Neural cell (in vitro differentiated cells): ENCODE results near the gene NME7. TPM values are rescaled to one million over a fixed set of nuclear protein-coding genes. Genes with fewer than 3 reads are reported as not detected.

Experiments used
- H2AFZ ChIP-seq: fragments of 200-600, 300-800 bp; sonication (generic), shearing (Covaris generic); 2 replicates; pipeline ENCODE4 v1.6.0; 2014; ENCODE audit warnings: low read depth, mild to moderate bottlenecking, antibody characterized with exemption, low read length, moderate library complexity
- H3F3A ChIP-seq: fragments of 200-600 bp; shearing (Covaris generic); 2 replicates; pipeline ENCODE4 v1.6.1; 2016; ENCODE audit warnings: mild to moderate bottlenecking, moderate library complexity, mixed read lengths, antibody characterized with exemption, low read length; ENCODE audit not compliant: insufficient read depth, poor library complexity, severe bottlenecking
- H3K27ac ChIP-seq: fragments of 200-600, 300-800 bp; sonication (generic), shearing (Covaris generic); 2 replicates; pipeline ENCODE4 v1.5.1; 2014; ENCODE audit warnings: mild to moderate bottlenecking, low read length, moderate library complexity
- H3K27me3 ChIP-seq: fragments of 300-800, 200-600 bp; sonication (generic), shearing (Covaris generic); 2 replicates; pipeline ENCODE4 v1.6.0; 2014; ENCODE audit warnings: mild to moderate bottlenecking, low read depth, low read length, moderate library complexity; ENCODE audit not compliant: insufficient read depth
- H3K36me3 ChIP-seq: fragments of 300-800, 200-600 bp; sonication (generic), shearing (Covaris generic); 2 replicates; pipeline ENCODE4 v1.5.1; 2014; ENCODE audit warnings: mild to moderate bottlenecking, antibody characterized with exemption, low read length, moderate library complexity; ENCODE audit not compliant: insufficient read depth
- H3K4me2 ChIP-seq: fragments of 300-800, 200-600 bp; sonication (generic), shearing (Covaris generic); 2 replicates; pipeline ENCODE4 v1.6.0; 2014; ENCODE audit warnings: mild to moderate bottlenecking, low read length
- H3K4me3 ChIP-seq: fragments of 300-800, 200-600 bp; sonication (generic), shearing (Covaris generic); 2 replicates; pipeline ENCODE4 v1.5.1; 2014; ENCODE audit warnings: mild to moderate bottlenecking, low read length, moderate library complexity
- H3K79me2 ChIP-seq: fragments of 200-600 bp; shearing (Covaris generic); replicated peaks from 2 replicates; pipeline ENCODE4 v1.6.0; 2014; ENCODE audit warnings: mild to moderate bottlenecking, low read length, moderate library complexity; ENCODE audit not compliant: insufficient read depth
- H3K9ac ChIP-seq: fragments of 300-800, 200-600 bp; sonication (generic), shearing (Covaris generic); 2 replicates; pipeline ENCODE4 v1.6.1; 2016; ENCODE audit warnings: mild to moderate bottlenecking, low read length, mixed read lengths
- H3K9me2 ChIP-seq: fragments of 200-600 bp; shearing (Covaris generic); 2 replicates; pipeline ENCODE4 v1.6.1; 2016; ENCODE audit warnings: mild to moderate bottlenecking, low read length, mixed read lengths; ENCODE audit not compliant: insufficient read depth
- H3K9me3 ChIP-seq: fragments of 200-600, 300-800 bp; sonication (generic), shearing (Covaris generic); 2 replicates; pipeline ENCODE4 v1.6.1; 2016; ENCODE audit warnings: mild to moderate bottlenecking, mixed run types, low read length, moderate library complexity, mixed read lengths
- H4K20me1 ChIP-seq: fragments of 200-600 bp; shearing (Covaris generic); 2 replicates; pipeline ENCODE4 v1.6.1; 2016; ENCODE audit warnings: mild to moderate bottlenecking, mixed run types; ENCODE audit not compliant: insufficient read depth
- EP300 ChIP-seq: fragments of 450-650 bp; conservative IDR thresholded peaks from 2 replicates; pipeline ENCODE4 v1.6.1; 2014; ENCODE audit warnings: antibody characterized with exemption, mild to moderate bottlenecking, moderate library complexity; ENCODE audit not compliant: poor library complexity, severe bottlenecking
- EZH2 ChIP-seq: fragments of 200-600, 300-800 bp; shearing (Covaris generic), sonication (generic); IDR thresholded peaks from 2 replicates; pipeline ENCODE4 v1.6.1; 2014; ENCODE audit warnings: antibody characterized with exemption, low read length, borderline replicate concordance, mild to moderate bottlenecking; ENCODE audit not compliant: insufficient read depth, poor library complexity, severe bottlenecking
- MXI1 ChIP-seq: fragments of 450-650 bp; conservative IDR thresholded peaks from 2 replicates; pipeline ENCODE4 v1.6.1; 2014; ENCODE audit warnings: antibody characterized with exemption, mild to moderate bottlenecking; ENCODE audit not compliant: poor library complexity, severe bottlenecking
- POLR2AphosphoS5 ChIP-seq: IDR thresholded peaks from 2 replicates; pipeline ENCODE4 v1.6.1; 2012
- RAD21 ChIP-seq: fragments of 450-650 bp; conservative IDR thresholded peaks from 2 replicates; pipeline ENCODE4 v1.6.1; 2014; ENCODE audit warnings: antibody characterized with exemption, mild to moderate bottlenecking, moderate library complexity
- SMC3 ChIP-seq: fragments of 450-650 bp; conservative IDR thresholded peaks from 2 replicates; pipeline ENCODE4 v1.6.1; 2014; ENCODE audit warnings: antibody characterized with exemption, mild to moderate bottlenecking, moderate library complexity; ENCODE audit not compliant: poor library complexity
- TAF1 ChIP-seq: IDR thresholded peaks from 2 replicates; pipeline ENCODE4 v1.6.1; 2012; ENCODE audit warnings: low read depth
- polyA plus RNA-seq: library from polyadenylated mRNA; depleted of rRNA; stranded (reverse); fragments of >200 nt; gene quantifications from 2 replicates; pipeline ENCODE4 v1.2.3, GENCODE V29; 2014
- TF ChIP-seq, protein P1 (sequence below): IDR thresholded peaks from 2 replicates; pipeline ENCODE4 v1.6.1; 2012; ENCODE audit warnings: borderline replicate concordance
- TF ChIP-seq, protein P2 (sequence below): fragments of 450-650 bp; IDR thresholded peaks from 2 replicates; pipeline ENCODE4 v1.5.1; 2014; ENCODE audit warnings: antibody characterized with exemption, mild to moderate bottlenecking, moderate library complexity; ENCODE audit not compliant: poor library complexity, severe bottlenecking

NME7 gene
- polyA plus RNA-seq, 1 donor from 2014 or later: 42.4 TPM

DNA sequence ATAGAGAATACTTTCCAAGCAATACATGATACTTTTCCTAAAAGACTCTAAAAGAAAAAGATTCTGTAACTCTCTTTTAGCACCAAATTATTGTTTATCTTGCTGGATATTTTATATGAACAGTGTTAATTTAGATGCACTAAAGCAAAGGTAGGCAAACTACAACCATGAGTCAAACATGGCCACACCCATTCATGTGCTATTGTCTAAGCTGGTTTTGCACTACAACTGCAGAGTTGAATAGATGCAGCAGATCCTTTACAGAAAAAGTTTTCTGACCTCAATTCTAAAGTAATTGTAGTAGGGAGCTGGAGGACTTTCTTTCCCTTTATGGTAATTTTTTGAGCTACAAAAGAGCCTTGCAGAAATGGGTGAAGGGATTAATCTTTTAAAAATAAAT lies 19.8 kb upstream of the NME7 start:
- Histone ChIP-seq H3K27me3 (no peaks in the 10 kb centered on the region), H3K9me2 (no peaks in the 10 kb centered on the region), H3K4me2 (no peak overlapping the region), H3K9me3 (no peaks in the 10 kb centered on the region), H3K27ac (no peak overlapping the region), H4K20me1 (no peaks in the 10 kb centered on the region), H3K4me3 (no peak overlapping the region), H3F3A (no peaks in the 10 kb centered on the region), H2AFZ (no peak overlapping the region), H3K9ac (no peak overlapping the region), H3K79me2 (no peaks in the 10 kb centered on the region), H3K36me3 (peaks cover 12% of the 10 kb centered on the region)
- TF ChIP-seq, protein P1, sequence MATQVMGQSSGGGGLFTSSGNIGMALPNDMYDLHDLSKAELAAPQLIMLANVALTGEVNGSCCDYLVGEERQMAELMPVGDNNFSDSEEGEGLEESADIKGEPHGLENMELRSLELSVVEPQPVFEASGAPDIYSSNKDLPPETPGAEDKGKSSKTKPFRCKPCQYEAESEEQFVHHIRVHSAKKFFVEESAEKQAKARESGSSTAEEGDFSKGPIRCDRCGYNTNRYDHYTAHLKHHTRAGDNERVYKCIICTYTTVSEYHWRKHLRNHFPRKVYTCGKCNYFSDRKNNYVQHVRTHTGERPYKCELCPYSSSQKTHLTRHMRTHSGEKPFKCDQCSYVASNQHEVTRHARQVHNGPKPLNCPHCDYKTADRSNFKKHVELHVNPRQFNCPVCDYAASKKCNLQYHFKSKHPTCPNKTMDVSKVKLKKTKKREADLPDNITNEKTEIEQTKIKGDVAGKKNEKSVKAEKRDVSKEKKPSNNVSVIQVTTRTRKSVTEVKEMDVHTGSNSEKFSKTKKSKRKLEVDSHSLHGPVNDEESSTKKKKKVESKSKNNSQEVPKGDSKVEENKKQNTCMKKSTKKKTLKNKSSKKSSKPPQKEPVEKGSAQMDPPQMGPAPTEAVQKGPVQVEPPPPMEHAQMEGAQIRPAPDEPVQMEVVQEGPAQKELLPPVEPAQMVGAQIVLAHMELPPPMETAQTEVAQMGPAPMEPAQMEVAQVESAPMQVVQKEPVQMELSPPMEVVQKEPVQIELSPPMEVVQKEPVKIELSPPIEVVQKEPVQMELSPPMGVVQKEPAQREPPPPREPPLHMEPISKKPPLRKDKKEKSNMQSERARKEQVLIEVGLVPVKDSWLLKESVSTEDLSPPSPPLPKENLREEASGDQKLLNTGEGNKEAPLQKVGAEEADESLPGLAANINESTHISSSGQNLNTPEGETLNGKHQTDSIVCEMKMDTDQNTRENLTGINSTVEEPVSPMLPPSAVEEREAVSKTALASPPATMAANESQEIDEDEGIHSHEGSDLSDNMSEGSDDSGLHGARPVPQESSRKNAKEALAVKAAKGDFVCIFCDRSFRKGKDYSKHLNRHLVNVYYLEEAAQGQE: no peak
- TF ChIP-seq POLR2AphosphoS5 (no peak), RAD21 (no peak)

DNA sequence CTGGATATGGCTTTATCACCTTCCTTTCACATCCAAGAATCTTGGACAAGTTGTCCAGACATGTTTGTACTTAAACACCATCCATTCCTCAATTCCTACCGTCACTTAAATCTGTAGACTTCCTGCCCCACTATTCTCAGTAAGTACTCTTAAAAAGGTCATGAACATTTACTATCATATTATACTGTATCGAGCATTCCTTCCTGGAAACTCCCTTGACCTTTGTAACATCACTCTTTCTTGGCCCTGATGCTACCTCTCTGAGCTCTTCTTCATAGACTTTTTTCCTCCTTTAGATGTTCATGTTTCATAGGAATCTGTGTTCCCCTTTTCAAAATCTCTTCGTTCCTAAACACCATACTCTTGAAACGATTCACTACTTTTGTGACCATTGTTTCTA lies 15.9 kb upstream of the NME7 start:
- no peak overlapping the region for H3K27ac ChIP-seq
- no peaks in the 10 kb centered on the region for H3K9me3 ChIP-seq
- H3K4me2 ChIP-seq: no peak overlapping the region
- peaks cover 5% of the 10 kb centered on the region for H3K36me3 ChIP-seq
- H3K4me3 ChIP-seq: no peak overlapping the region
- H3K9me2 ChIP-seq: no peaks in the 10 kb centered on the region
- H3F3A ChIP-seq: no peaks in the 10 kb centered on the region
- no peaks in the 10 kb centered on the region for H4K20me1 ChIP-seq
- H3K79me2 ChIP-seq: no peaks in the 10 kb centered on the region
- TF ChIP-seq RAD21 (no peak), POLR2AphosphoS5 (no peak), EZH2 (no peak), SMC3 (no peak), EP300 (no peak), TAF1 (no peak), MXI1 (no peak)
- TF ChIP-seq, protein P1: no peak
- TF ChIP-seq, protein P2, sequence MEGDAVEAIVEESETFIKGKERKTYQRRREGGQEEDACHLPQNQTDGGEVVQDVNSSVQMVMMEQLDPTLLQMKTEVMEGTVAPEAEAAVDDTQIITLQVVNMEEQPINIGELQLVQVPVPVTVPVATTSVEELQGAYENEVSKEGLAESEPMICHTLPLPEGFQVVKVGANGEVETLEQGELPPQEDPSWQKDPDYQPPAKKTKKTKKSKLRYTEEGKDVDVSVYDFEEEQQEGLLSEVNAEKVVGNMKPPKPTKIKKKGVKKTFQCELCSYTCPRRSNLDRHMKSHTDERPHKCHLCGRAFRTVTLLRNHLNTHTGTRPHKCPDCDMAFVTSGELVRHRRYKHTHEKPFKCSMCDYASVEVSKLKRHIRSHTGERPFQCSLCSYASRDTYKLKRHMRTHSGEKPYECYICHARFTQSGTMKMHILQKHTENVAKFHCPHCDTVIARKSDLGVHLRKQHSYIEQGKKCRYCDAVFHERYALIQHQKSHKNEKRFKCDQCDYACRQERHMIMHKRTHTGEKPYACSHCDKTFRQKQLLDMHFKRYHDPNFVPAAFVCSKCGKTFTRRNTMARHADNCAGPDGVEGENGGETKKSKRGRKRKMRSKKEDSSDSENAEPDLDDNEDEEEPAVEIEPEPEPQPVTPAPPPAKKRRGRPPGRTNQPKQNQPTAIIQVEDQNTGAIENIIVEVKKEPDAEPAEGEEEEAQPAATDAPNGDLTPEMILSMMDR: no peak
- H2AFZ ChIP-seq: no peak overlapping the region
- H3K9ac ChIP-seq: no peak overlapping the region
- no peaks in the 10 kb centered on the region for H3K27me3 ChIP-seq
